ENCODE measurements around the gene STK32B.

The STK32B gene

GRCh38 chr4:5524446-5525299 lies 473.4 kb downstream of the STK32B start:
- Mint-ChIP-seq H3K4me3 (no peak overlapping the region), H3K4me1 (ENCODE audit: low read depth) (no peaks in the 10 kb centered on the region), H3K27me3 (ENCODE audit: low read depth) (no peaks in the 10 kb centered on the region), H3K36me3 (ENCODE audit: low read depth) (no peaks in the 10 kb centered on the region), H3K9me3 (peaks cover 10% of the 10 kb centered on the region), H3K27ac (no peak overlapping the region)
- no peak for DNase-seq (ENCODE audit: low spot score)

GRCh38 chr4:5526080-5526846 lies 475.0 kb downstream of the STK32B start:
- H3K9me3 Mint-ChIP-seq: peaks cover 10% of the 10 kb centered on the region
- H3K4me1 Mint-ChIP-seq (ENCODE audit: low read depth): no peaks in the 10 kb centered on the region
- H3K4me3 Mint-ChIP-seq: no peak overlapping the region
- DNase-seq (ENCODE audit: low spot score): no peak
- H3K27me3 Mint-ChIP-seq (ENCODE audit: low read depth): no peaks in the 10 kb centered on the region
- no peaks in the 10 kb centered on the region for H3K36me3 Mint-ChIP-seq (ENCODE audit: low read depth)
- H3K27ac Mint-ChIP-seq: no peak overlapping the region

- Mint-ChIP-seq H3K27me3 (ENCODE audit: low read depth) (no peaks in the 10 kb centered on the region), H3K4me3 (no peak overlapping the region), H3K9me3 (peaks cover 10% of the 10 kb centered on the region), H3K4me1 (ENCODE audit: low read depth) (no peaks in the 10 kb centered on the region), H3K27ac (no peak overlapping the region), H3K36me3 (ENCODE audit: low read depth) (no peaks in the 10 kb centered on the region)
- no peak for DNase-seq (ENCODE audit: low spot score)
Measured at GRCh38 chr4:5527211-5527610, 475.9 kb downstream of the STK32B start.

GRCh38 chr4:5528031-5528436 lies 476.8 kb downstream of the STK32B start:
- Mint-ChIP-seq H3K27ac (no peak overlapping the region), H3K4me3 (no peak overlapping the region), H3K4me1 (ENCODE audit: low read depth) (no peaks in the 10 kb centered on the region), H3K36me3 (ENCODE audit: low read depth) (no peaks in the 10 kb centered on the region), H3K27me3 (ENCODE audit: low read depth) (no peaks in the 10 kb centered on the region), H3K9me3 (peaks cover 16% of the 10 kb centered on the region)
- no peak for DNase-seq (ENCODE audit: low spot score)

GRCh38 chr4:5532100-5532499 lies 480.8 kb downstream of the STK32B start:
- Mint-ChIP-seq H3K4me1 (ENCODE audit: low read depth) (no peaks in the 10 kb centered on the region), H3K27ac (no peak overlapping the region), H3K9me3 (peaks cover 35% of the 10 kb centered on the region)

GRCh38 chr4:5539584-5539983 lies 488.3 kb downstream of the STK32B start:
- H3K4me3 Mint-ChIP-seq: no peak overlapping the region
- H3K27ac Mint-ChIP-seq: no peak overlapping the region
- H3K9me3 Mint-ChIP-seq: peaks cover 14% of the 10 kb centered on the region
- no peaks in the 10 kb centered on the region for H3K27me3 Mint-ChIP-seq (ENCODE audit: low read depth)
- H3K4me1 Mint-ChIP-seq (ENCODE audit: low read depth): no peaks in the 10 kb centered on the region
- H3K36me3 Mint-ChIP-seq (ENCODE audit: low read depth): no peaks in the 10 kb centered on the region
- DNase-seq (ENCODE audit: low spot score): no peak

More at GRCh38 chr4:5532100-5532499, 480.8 kb downstream of the STK32B start:
- Mint-ChIP-seq H3K4me3 (no peak overlapping the region), H3K36me3 (ENCODE audit: low read depth) (no peaks in the 10 kb centered on the region), H3K27me3 (ENCODE audit: low read depth) (no peaks in the 10 kb centered on the region)
- DNase-seq (ENCODE audit: low spot score): no peak

GRCh38 chr4:5541169-5541568 lies 489.9 kb downstream of the STK32B start:
- Mint-ChIP-seq H3K9me3 (peaks cover 5% of the 10 kb centered on the region), H3K27me3 (ENCODE audit: low read depth) (no peaks in the 10 kb centered on the region), H3K27ac (no peak overlapping the region), H3K4me3 (no peak overlapping the region), H3K4me1 (ENCODE audit: low read depth) (no peaks in the 10 kb centered on the region), H3K36me3 (ENCODE audit: low read depth) (no peaks in the 10 kb centered on the region)
- no peak for DNase-seq (ENCODE audit: low spot score)

- no peak overlapping the region for H3K4me3 Mint-ChIP-seq
- no peaks in the 10 kb centered on the region for H3K36me3 Mint-ChIP-seq (ENCODE audit: low read depth)
- H3K27ac Mint-ChIP-seq: no peak overlapping the region
- H3K27me3 Mint-ChIP-seq (ENCODE audit: low read depth): no peaks in the 10 kb centered on the region
- no peaks in the 10 kb centered on the region for H3K4me1 Mint-ChIP-seq (ENCODE audit: low read depth)
- no peak for DNase-seq (ENCODE audit: low spot score)
- peaks cover 5% of the 10 kb centered on the region for H3K9me3 Mint-ChIP-seq
Measured at GRCh38 chr4:5543681-5544080, 492.4 kb downstream of the STK32B start.

- peaks cover 7% of the 10 kb centered on the region for H3K9me3 Mint-ChIP-seq
Measured at GRCh38 chr4:5544762-5545161, 493.5 kb downstream of the STK32B start.

GRCh38 chr4:5545271-5545670 lies 494.0 kb downstream of the STK32B start:
- no peak for DNase-seq (ENCODE audit: low spot score)
- no peaks in the 10 kb centered on the region for H3K36me3 Mint-ChIP-seq (ENCODE audit: low read depth)
- no peak overlapping the region for H3K4me3 Mint-ChIP-seq
- no peaks in the 10 kb centered on the region for H3K27me3 Mint-ChIP-seq (ENCODE audit: low read depth)
- no peaks in the 10 kb centered on the region for H3K4me1 Mint-ChIP-seq (ENCODE audit: low read depth)
- peaks cover 12% of the 10 kb centered on the region for H3K9me3 Mint-ChIP-seq
- no peak overlapping the region for H3K27ac Mint-ChIP-seq

More at GRCh38 chr4:5544762-5545161, 493.5 kb downstream of the STK32B start:
- Mint-ChIP-seq H3K27me3 (ENCODE audit: low read depth) (no peaks in the 10 kb centered on the region), H3K4me3 (no peak overlapping the region), H3K36me3 (ENCODE audit: low read depth) (no peaks in the 10 kb centered on the region), H3K4me1 (ENCODE audit: low read depth) (no peaks in the 10 kb centered on the region), H3K27ac (no peak overlapping the region)
- DNase-seq (ENCODE audit: low spot score): no peak

GRCh38 chr4:5547651-5548249 lies 496.5 kb downstream of the STK32B start:
- no peak overlapping the region for H3K27ac Mint-ChIP-seq
- H3K9me3 Mint-ChIP-seq: peaks cover 24% of the 10 kb centered on the region
- no peak for DNase-seq (ENCODE audit: low spot score)
- no peaks in the 10 kb centered on the region for H3K36me3 Mint-ChIP-seq (ENCODE audit: low read depth)
- no peaks in the 10 kb centered on the region for H3K4me1 Mint-ChIP-seq (ENCODE audit: low read depth)
- H3K27me3 Mint-ChIP-seq (ENCODE audit: low read depth): no peaks in the 10 kb centered on the region
- no peak overlapping the region for H3K4me3 Mint-ChIP-seq
